ENCODE data around the gene WDR47.
"Not testable (repeated sequence)": the region's sequence is repeated elsewhere in the genome, so short reads cannot be mapped to it uniquely, and the experiment has no call there.

The WDR47 gene

GRCh38 chr1:109050228-109050995 is 8.5 kb upstream of the WDR47 start:
- DNase-seq, result no peak

- DNase-seq, result no peak
Observed at GRCh38 chr1:109048335-109048734, 6.4 kb upstream of the WDR47 start.

- no peak for DNase-seq
Observed at GRCh38 chr1:109047339-109047738, 5.4 kb upstream of the WDR47 start.

GRCh38 chr1:109046671-109047070 is 4.8 kb upstream of the WDR47 start:
- DNase-seq, result no peak

GRCh38 chr1:109045595-109045994 is 3.7 kb upstream of the WDR47 start:
- DNase-seq, result no peak

- peak in 1 of 2 donors; percentile 21 for DNase-seq
Observed at GRCh38 chr1:109040989-109041620, 797 bp downstream of the WDR47 start.

GRCh38 chr1:109040627-109040988 is 1.3 kb downstream of the WDR47 start:
- no peak for DNase-seq

- no peak for DNase-seq
Observed at GRCh38 chr1:109034382-109034781, 7.5 kb downstream of the WDR47 start.

GRCh38 chr1:109029493-109029892 is 12.4 kb downstream of the WDR47 start:
- DNase-seq, result not testable (repeated sequence)

- no peak for DNase-seq
Observed at GRCh38 chr1:109027841-109028240, 14.1 kb downstream of the WDR47 start.

- no peak for DNase-seq
Observed at GRCh38 chr1:109025694-109026093, 16.2 kb downstream of the WDR47 start.

GRCh38 chr1:109024646-109025045 is 17.3 kb downstream of the WDR47 start:
- no peak for DNase-seq

GRCh38 chr1:109020693-109021257 is 21.1 kb downstream of the WDR47 start:
- no peak for DNase-seq

GRCh38 chr1:109017719-109018118 is 24.2 kb downstream of the WDR47 start:
- not testable (repeated sequence) for DNase-seq

GRCh38 chr1:109017134-109017533 is 24.8 kb downstream of the WDR47 start:
- DNase-seq, result no peak

GRCh38 chr1:109011335-109011734 is 30.6 kb downstream of the WDR47 start:
- no peak for DNase-seq

GRCh38 chr1:108996622-108997021 is 45.3 kb downstream of the WDR47 start:
- not testable (repeated sequence) for DNase-seq

GRCh38 chr1:108983114-108983513 is 58.8 kb downstream of the WDR47 start:
- DNase-seq, result no peak

- no peak for DNase-seq
Observed at GRCh38 chr1:108976658-108977057, 65.2 kb downstream of the WDR47 start.

GRCh38 chr1:108972951-108973350 is 69.0 kb downstream of the WDR47 start:
- no peak for DNase-seq

- no peak for DNase-seq
Observed at GRCh38 chr1:108969346-108969745, 72.6 kb downstream of the WDR47 start.

GRCh38 chr1:108963052-108963686 is 78.7 kb downstream of the WDR47 start, which contains the start of gene CLCC1:
TSS of gene CLCC1 (minus strand) at chr1:108963484. CDS start at chr1:108950437, 13,047 bp downstream.
- peak; percentile 93 for DNase-seq

- peak; percentile 28 for DNase-seq
Observed at GRCh38 chr1:108962681-108963051, 79.2 kb downstream of the WDR47 start.
